PC-9 (cell line): ENCODE data around the gene ATP10B. TPM values are rescaled to one million over a fixed set of nuclear protein-coding genes. Genes with fewer than 3 reads are reported as not detected.

ENCODE experiments used
- BruUV-seq: library from RNA; stranded (reverse); fragments of 400-500 nt; replicated peaks from 2 replicates; lab custom pipeline; 2021; lab: Mats Ljungman, UMichigan
- CTCF ChIA-PET: fragments of 300-600 bp; sonication (Branson Sonifier 250); formaldehyde crosslinking; loops from one replicate; lab custom pipeline; 2022; ENCODE audit warnings: antibody characterized with exemption; lab: Charles Lee
- POLR2A ChIA-PET: fragments of 300-600 bp; sonication (Branson Sonifier 250); formaldehyde crosslinking; loops from one replicate; lab custom pipeline; 2022; ENCODE audit warnings: antibody characterized with exemption; ENCODE audit not compliant: unreplicated experiment; lab: Charles Lee
- DNase-seq, 2 experiments: peaks; one replicate each; pipeline versions ENCODE4 v3.0.0 to v3.0.0-alpha.2; 2015 to 2022; ENCODE audit warnings: mixed read lengths in 1 of 2
- H2AFZ ChIP-seq: fragments of 200-600 bp; sonication (generic); 2 replicates; pipeline ENCODE4 v1.8.1; 2017; ENCODE audit warnings: antibody characterized with exemption
- H3F3A ChIP-seq: fragments of 200-600 bp; sonication (generic); 2 replicates; pipeline ENCODE4 v1.8.1; 2017; ENCODE audit warnings: antibody characterized with exemption, mild to moderate bottlenecking, low read depth; ENCODE audit not compliant: insufficient read depth
- H3K27ac ChIP-seq: fragments of 200-600 bp; sonication (generic); 2 replicates; pipeline ENCODE4 v1.6.1; 2016; ENCODE audit warnings: mixed run types
- H3K27me3 ChIP-seq: fragments of 200-600 bp; sonication (generic); 2 replicates; pipeline ENCODE4 v1.6.1; 2016; ENCODE audit warnings: low read depth, mixed run types; ENCODE audit not compliant: insufficient read depth
- H3K36me3 ChIP-seq: fragments of 200-600 bp; sonication (generic); 2 replicates; pipeline ENCODE4 v1.6.1; 2016; ENCODE audit warnings: low read depth, mixed run types
- H3K4me1 ChIP-seq: fragments of 200-600 bp; sonication (generic); replicated peaks from 2 replicates; pipeline ENCODE4 v1.6.1; 2016; ENCODE audit warnings: mixed run types; ENCODE audit not compliant: insufficient read depth
- H3K4me2 ChIP-seq: fragments of 200-600 bp; sonication (generic); 2 replicates; pipeline ENCODE4 v1.6.1; 2017; ENCODE audit warnings: mixed run types
- H3K4me3 ChIP-seq: fragments of 200-600 bp; sonication (generic); 2 replicates; pipeline ENCODE4 v1.6.1; 2016; ENCODE audit warnings: mixed run types
- H3K79me2 ChIP-seq: fragments of 200-600 bp; sonication (generic); 2 replicates; pipeline ENCODE4 v1.6.1; 2017; ENCODE audit warnings: low read depth, mixed run types
- H3K9me2 ChIP-seq: fragments of 200-600 bp; sonication (generic); 2 replicates; pipeline ENCODE4 v1.8.1; 2017; ENCODE audit warnings: mild to moderate bottlenecking; ENCODE audit not compliant: insufficient read depth
- H3K9me3 ChIP-seq: fragments of 200-600 bp; sonication (generic); 2 replicates; pipeline ENCODE4 v1.8.1; 2016; ENCODE audit warnings: low read depth; ENCODE audit not compliant: insufficient read depth
- H4K20me1 ChIP-seq: fragments of 200-600 bp; sonication (generic); 2 replicates; pipeline ENCODE4 v1.8.1; 2017; ENCODE audit not compliant: insufficient read depth
- EZH2 ChIP-seq: fragments of 200-600 bp; sonication (generic); IDR thresholded peaks from 2 replicates; pipeline ENCODE4 v1.8.0; 2017; ENCODE audit warnings: antibody characterized with exemption, low read depth
- intact Hi-C: fragments of 100-400 bp; cut with micrococcal nuclease; formaldehyde crosslinking; loops from one replicate; pipeline ENCODE4 v1.10.0; 2022; ENCODE audit not compliant: unreplicated experiment
- total RNA-seq: library from RNA; stranded (reverse); gene quantifications from 2 replicates; pipeline ENCODE4 v1.2.3, GENCODE V29; 2021
- TF ChIP-seq, protein P1 (sequence below): fragments of 200-600 bp; sonication (generic); conservative IDR thresholded peaks from 2 replicates; pipeline ENCODE4 v1.6.1; 2017; ENCODE audit warnings: mixed run types, antibody characterized with exemption, mild to moderate bottlenecking, moderate library complexity

Gene ATP10B
- total RNA-seq, 1 experiment from 2014 or later, result not detected

DNA sequence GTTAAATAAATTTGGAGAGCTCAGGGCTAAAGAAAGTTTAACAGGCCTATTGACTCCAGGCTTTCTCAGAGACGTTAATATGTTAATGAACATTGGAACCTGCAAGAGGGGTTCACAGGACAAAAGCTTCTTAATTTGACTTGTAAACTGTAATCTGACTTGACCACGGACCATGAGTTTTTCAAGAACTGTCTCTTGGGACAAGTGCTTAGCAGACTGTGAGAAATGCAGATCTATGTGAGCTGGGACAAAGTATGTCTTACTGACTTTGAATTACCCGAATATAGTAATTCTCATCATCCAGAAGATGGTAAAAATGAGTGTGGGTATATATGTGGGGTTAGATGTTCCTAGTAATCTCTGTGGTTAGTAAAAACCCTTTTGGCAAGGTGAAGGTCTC lies 186.6 kb downstream of the ATP10B start:
- ChIA-PET POLR2A (no interaction called here), CTCF (no interaction called here)
- Histone ChIP-seq H3K4me3 (no peak overlapping the region), H3F3A (no peaks in the 10 kb centered on the region), H3K27ac (no peak overlapping the region), H3K9me3 (no peaks in the 10 kb centered on the region), H3K79me2 (no peaks in the 10 kb centered on the region), H3K9me2 (no peaks in the 10 kb centered on the region), H3K4me1 (no peaks in the 10 kb centered on the region), H4K20me1 (no peaks in the 10 kb centered on the region), H3K36me3 (no peaks in the 10 kb centered on the region), H3K4me2 (no peak overlapping the region), H2AFZ (no peak overlapping the region), H3K27me3 (peaks cover 28% of the 10 kb centered on the region)
- intact Hi-C loops, result no loop called here
- no peak for DNase-seq
- BruUV-seq, result no TSS peak
- TF ChIP-seq, protein P1, sequence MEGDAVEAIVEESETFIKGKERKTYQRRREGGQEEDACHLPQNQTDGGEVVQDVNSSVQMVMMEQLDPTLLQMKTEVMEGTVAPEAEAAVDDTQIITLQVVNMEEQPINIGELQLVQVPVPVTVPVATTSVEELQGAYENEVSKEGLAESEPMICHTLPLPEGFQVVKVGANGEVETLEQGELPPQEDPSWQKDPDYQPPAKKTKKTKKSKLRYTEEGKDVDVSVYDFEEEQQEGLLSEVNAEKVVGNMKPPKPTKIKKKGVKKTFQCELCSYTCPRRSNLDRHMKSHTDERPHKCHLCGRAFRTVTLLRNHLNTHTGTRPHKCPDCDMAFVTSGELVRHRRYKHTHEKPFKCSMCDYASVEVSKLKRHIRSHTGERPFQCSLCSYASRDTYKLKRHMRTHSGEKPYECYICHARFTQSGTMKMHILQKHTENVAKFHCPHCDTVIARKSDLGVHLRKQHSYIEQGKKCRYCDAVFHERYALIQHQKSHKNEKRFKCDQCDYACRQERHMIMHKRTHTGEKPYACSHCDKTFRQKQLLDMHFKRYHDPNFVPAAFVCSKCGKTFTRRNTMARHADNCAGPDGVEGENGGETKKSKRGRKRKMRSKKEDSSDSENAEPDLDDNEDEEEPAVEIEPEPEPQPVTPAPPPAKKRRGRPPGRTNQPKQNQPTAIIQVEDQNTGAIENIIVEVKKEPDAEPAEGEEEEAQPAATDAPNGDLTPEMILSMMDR, result no peak
- no peak for TF ChIP-seq EZH2

DNA sequence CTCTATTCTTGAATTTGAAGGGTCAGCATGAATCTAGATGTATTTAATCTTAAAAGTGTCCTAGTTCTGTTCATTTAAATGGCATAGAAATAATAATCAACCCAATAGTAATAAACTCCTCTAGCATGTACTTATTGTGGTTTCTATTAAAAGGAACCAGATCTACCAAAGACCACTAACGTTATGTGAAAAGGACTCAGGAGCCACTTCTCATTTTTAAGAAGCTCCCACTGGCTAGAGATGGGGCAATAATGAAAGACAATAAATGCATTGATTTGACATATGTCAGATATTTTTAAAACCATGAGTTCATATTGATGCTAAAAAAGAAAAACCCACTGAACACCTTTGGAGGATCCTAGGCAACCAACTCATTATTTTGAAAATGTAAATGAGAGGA lies 191.9 kb downstream of the ATP10B start:
- Histone ChIP-seq H4K20me1 (no peaks in the 10 kb centered on the region), H3K9me3 (no peaks in the 10 kb centered on the region), H3F3A (no peaks in the 10 kb centered on the region), H3K36me3 (no peaks in the 10 kb centered on the region), H3K27ac (no peak overlapping the region), H3K27me3 (peaks cover 12% of the 10 kb centered on the region; the same call in 1 of the 2 replicates), H3K79me2 (no peaks in the 10 kb centered on the region), H3K4me2 (no peak overlapping the region), H3K4me3 (no peak overlapping the region), H3K4me1 (no peaks in the 10 kb centered on the region), H3K9me2 (no peaks in the 10 kb centered on the region), H2AFZ (no peak overlapping the region)
- TF ChIP-seq, protein P1, result no peak
- no peak for TF ChIP-seq EZH2
- no peak for DNase-seq
- intact Hi-C loops, result no loop called here
- ChIA-PET CTCF (no interaction called here), POLR2A (no interaction called here)
- BruUV-seq, result no TSS peak

DNA sequence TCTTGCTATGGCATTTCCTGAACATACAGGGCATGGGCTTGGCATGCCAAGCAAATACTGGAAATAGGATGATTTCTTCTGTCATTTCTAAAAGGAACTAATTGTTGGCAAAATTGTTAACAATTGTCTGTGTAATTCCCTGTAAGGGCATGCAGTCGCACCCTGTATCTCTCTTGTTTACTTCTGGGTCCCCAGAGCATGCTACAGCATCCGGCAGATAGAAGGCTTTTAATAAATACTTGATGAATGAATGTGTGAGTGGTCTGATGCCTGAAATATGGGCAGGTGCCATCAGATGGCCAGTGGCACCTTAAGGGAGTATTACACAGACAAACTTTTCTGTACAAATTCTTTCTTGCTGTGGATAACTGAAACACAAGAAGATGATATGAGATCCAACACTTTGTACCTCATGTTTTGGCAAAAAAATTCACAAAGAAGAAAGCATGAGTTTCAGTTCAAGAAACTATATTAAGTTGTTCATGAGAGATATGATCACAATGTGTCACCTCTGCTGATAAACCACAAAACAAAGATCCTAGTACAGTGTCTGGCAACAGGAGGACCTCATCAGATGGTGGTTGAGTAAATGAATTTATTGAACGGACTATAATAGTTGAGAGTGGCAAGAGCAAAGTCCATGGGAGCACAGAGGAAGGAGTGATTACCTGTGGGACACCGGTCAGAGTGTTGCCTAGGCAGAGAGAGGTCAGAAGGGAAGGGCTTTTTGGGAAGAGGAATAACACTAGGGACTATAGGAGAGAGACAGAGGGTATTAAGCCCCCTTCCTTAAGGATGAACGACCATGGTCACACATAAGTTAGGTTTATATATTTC lies 194.2 kb downstream of the ATP10B start:
- no peak overlapping the region for H2AFZ ChIP-seq
- DNase-seq, result no peak
- no TSS peak for BruUV-seq
- peaks cover 10% of the 10 kb centered on the region; the same call in 1 of the 2 replicates for H3K27me3 ChIP-seq
- H3K4me2 ChIP-seq, result no peak overlapping the region
- H4K20me1 ChIP-seq, result no peaks in the 10 kb centered on the region
- no peak for TF ChIP-seq EZH2
- TF ChIP-seq, protein P1, result no peak
- H3K36me3 ChIP-seq, result no peaks in the 10 kb centered on the region
- H3K4me3 ChIP-seq, result no peak overlapping the region
- H3K9me2 ChIP-seq, result no peaks in the 10 kb centered on the region
- no peaks in the 10 kb centered on the region for H3F3A ChIP-seq
- H3K9me3 ChIP-seq, result no peaks in the 10 kb centered on the region
- H3K4me1 ChIP-seq, result no peaks in the 10 kb centered on the region
- no peaks in the 10 kb centered on the region for H3K79me2 ChIP-seq
- no peak overlapping the region for H3K27ac ChIP-seq
- ChIA-PET CTCF (no interaction called here), POLR2A (no interaction called here)
- intact Hi-C loops, result no loop called here
